ENCODE results near the gene LUZP2. TPM values are rescaled to one million over a fixed set of nuclear protein-coding genes. Genes with fewer than 3 reads are reported as not detected.

Gene LUZP2
- total and polyA plus RNA-seq, 4 experiments from 2014 or later: not detected

GRCh38 chr11:24615451-24616160 is 118.8 kb downstream of the LUZP2 start:
- H3K36me3 ChIP-seq (ENCODE audit: insufficient read depth, low read length): no peaks in the 10 kb centered on the region
- H3K4me1 Mint-ChIP-seq: no peaks in the 10 kb centered on the region
- no peak for DNase-seq
- H3K4me3 Mint-ChIP-seq: no peak overlapping the region
- H3K9me3 ChIP-seq (ENCODE audit: control insufficient read depth in 1 of 2, low read length in 2 of 2): no peaks in the 10 kb centered on the region
- H3K9me3 Mint-ChIP-seq: peaks cover 0 to 18% (median 4%) of the 10 kb centered on the region in 8 donors
- H3K27ac ChIP-seq (ENCODE audit: low read depth, low read length): no peak overlapping the region
- intact Hi-C loops (cut with micrococcal nuclease): no loop called here
- H3K4me3 ChIP-seq (ENCODE audit: low read length in 2 of 2): no peak overlapping the region
- no peak overlapping the region for H3K27ac Mint-ChIP-seq
- no peaks in the 10 kb centered on the region for H3K27me3 ChIP-seq (ENCODE audit: insufficient read depth, low read length)
- H3K36me3 Mint-ChIP-seq: no peaks in the 10 kb centered on the region
- CTCF ChIA-PET (ENCODE audit: partially characterized antibody): no interaction called here
- POLR2A ChIA-PET (ENCODE audit: partially characterized antibody): no interaction called here
- H3K27me3 Mint-ChIP-seq: no peaks in the 10 kb centered on the region
- H3K4me1 ChIP-seq (ENCODE audit: insufficient read depth, low read length): no peaks in the 10 kb centered on the region

GRCh38 chr11:24617856-24618255 is 121.0 kb downstream of the LUZP2 start:
- H3K36me3 ChIP-seq (ENCODE audit: insufficient read depth, low read length): no peaks in the 10 kb centered on the region
- no peaks in the 10 kb centered on the region for H3K4me1 ChIP-seq (ENCODE audit: insufficient read depth, low read length)
- Mint-ChIP-seq H3K27me3 (no peaks in the 10 kb centered on the region), H3K27ac (no peak overlapping the region), H3K9me3 (peaks cover 2 to 20% (median 6%) of the 10 kb centered on the region in 8 donors), H3K4me1 (no peaks in the 10 kb centered on the region), H3K4me3 (no peak overlapping the region), H3K36me3 (no peaks in the 10 kb centered on the region)
- ChIA-PET CTCF (ENCODE audit: partially characterized antibody) (no interaction called here), POLR2A (ENCODE audit: partially characterized antibody) (no interaction called here)
- H3K27ac ChIP-seq (ENCODE audit: low read depth, low read length): no peak overlapping the region
- H3K4me3 ChIP-seq (ENCODE audit: low read length in 2 of 2): no peak overlapping the region
- no peaks in the 10 kb centered on the region for H3K9me3 ChIP-seq (ENCODE audit: control insufficient read depth in 1 of 2, low read length in 2 of 2)
- intact Hi-C loops (cut with micrococcal nuclease): no loop called here
- H3K27me3 ChIP-seq (ENCODE audit: insufficient read depth, low read length): no peaks in the 10 kb centered on the region
- DNase-seq: no peak

GRCh38 chr11:24619900-24620299 is 123.0 kb downstream of the LUZP2 start:
- no peak overlapping the region for H3K27ac Mint-ChIP-seq
- H3K4me1 Mint-ChIP-seq: no peaks in the 10 kb centered on the region
- H3K27ac ChIP-seq (ENCODE audit: low read depth, low read length): no peak overlapping the region
- H3K4me3 Mint-ChIP-seq: no peak overlapping the region
- H3K9me3 Mint-ChIP-seq: peaks cover 0 to 20% (median 4%) of the 10 kb centered on the region in 8 donors
- intact Hi-C loops (cut with micrococcal nuclease): no loop called here
- no peaks in the 10 kb centered on the region for H3K36me3 Mint-ChIP-seq
- H3K27me3 ChIP-seq (ENCODE audit: insufficient read depth, low read length): no peaks in the 10 kb centered on the region
- no peak overlapping the region for H3K4me3 ChIP-seq (ENCODE audit: low read length in 2 of 2)
- H3K9me3 ChIP-seq (ENCODE audit: control insufficient read depth in 1 of 2, low read length in 2 of 2): no peaks in the 10 kb centered on the region
- ChIA-PET POLR2A (ENCODE audit: partially characterized antibody) (no interaction called here), CTCF (ENCODE audit: partially characterized antibody) (no interaction called here)
- DNase-seq: no peak
- H3K36me3 ChIP-seq (ENCODE audit: insufficient read depth, low read length): no peaks in the 10 kb centered on the region
- no peaks in the 10 kb centered on the region for H3K4me1 ChIP-seq (ENCODE audit: insufficient read depth, low read length)
- no peaks in the 10 kb centered on the region for H3K27me3 Mint-ChIP-seq

DNA sequence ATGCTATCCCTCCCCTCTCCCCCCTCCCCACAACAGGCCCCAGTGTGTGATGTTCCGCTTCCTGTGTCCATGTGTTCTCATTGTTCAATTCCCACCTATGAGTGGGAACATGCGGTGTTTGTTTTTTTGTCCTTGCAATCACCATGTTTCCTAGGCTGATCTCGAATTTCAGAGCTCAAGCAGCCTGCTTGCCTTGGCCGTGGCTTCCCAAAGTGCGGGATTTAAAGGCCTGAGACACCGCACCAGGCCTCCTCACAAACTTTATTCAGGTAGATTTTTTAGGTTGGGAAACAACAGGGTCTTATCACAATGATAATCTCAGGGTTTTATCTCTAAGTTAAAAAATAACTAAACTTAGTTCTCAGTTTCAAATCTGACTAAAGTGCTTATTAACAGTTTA is 125.4 kb downstream of the LUZP2 start:
- H3K4me1 Mint-ChIP-seq: no peaks in the 10 kb centered on the region
- H3K4me3 Mint-ChIP-seq: no peak overlapping the region
- no peak for DNase-seq
- H3K4me1 ChIP-seq (ENCODE audit: insufficient read depth, low read length): no peaks in the 10 kb centered on the region
- H3K36me3 ChIP-seq (ENCODE audit: insufficient read depth, low read length): no peaks in the 10 kb centered on the region
- CTCF ChIA-PET (ENCODE audit: partially characterized antibody): no interaction called here
- H3K27me3 ChIP-seq (ENCODE audit: insufficient read depth, low read length): no peaks in the 10 kb centered on the region
- intact Hi-C loops (cut with micrococcal nuclease): no loop called here
- peaks cover 0 to 20% (median 9%) of the 10 kb centered on the region in 8 donors for H3K9me3 Mint-ChIP-seq
- H3K27ac Mint-ChIP-seq: no peak overlapping the region
- H3K27ac ChIP-seq (ENCODE audit: low read depth, low read length): no peak overlapping the region
- H3K9me3 ChIP-seq (ENCODE audit: control insufficient read depth in 1 of 2, low read length in 2 of 2): no peaks in the 10 kb centered on the region
- H3K27me3 Mint-ChIP-seq: no peaks in the 10 kb centered on the region
- no peak overlapping the region for H3K4me3 ChIP-seq (ENCODE audit: low read length in 2 of 2)
- POLR2A ChIA-PET (ENCODE audit: partially characterized antibody): no interaction called here
- H3K36me3 Mint-ChIP-seq: no peaks in the 10 kb centered on the region

GRCh38 chr11:24623121-24623520 is 126.3 kb downstream of the LUZP2 start:
- ChIA-PET CTCF (ENCODE audit: partially characterized antibody) (no interaction called here), POLR2A (ENCODE audit: partially characterized antibody) (no interaction called here)
- no peaks in the 10 kb centered on the region for H3K36me3 Mint-ChIP-seq
- H3K4me1 Mint-ChIP-seq: no peaks in the 10 kb centered on the region
- H3K27me3 Mint-ChIP-seq: no peaks in the 10 kb centered on the region
- Histone ChIP-seq H3K36me3 (ENCODE audit: insufficient read depth, low read length) (no peaks in the 10 kb centered on the region), H3K27ac (ENCODE audit: low read depth, low read length) (no peak overlapping the region), H3K4me3 (ENCODE audit: low read length in 2 of 2) (no peak overlapping the region), H3K9me3 (ENCODE audit: control insufficient read depth in 1 of 2, low read length in 2 of 2) (no peaks in the 10 kb centered on the region), H3K27me3 (ENCODE audit: insufficient read depth, low read length) (no peaks in the 10 kb centered on the region), H3K4me1 (ENCODE audit: insufficient read depth, low read length) (no peaks in the 10 kb centered on the region)
- peaks cover 0 to 21% (median 7%) of the 10 kb centered on the region in 8 donors for H3K9me3 Mint-ChIP-seq
- intact Hi-C loops (cut with micrococcal nuclease): no loop called here
- no peak overlapping the region for H3K4me3 Mint-ChIP-seq
- no peak overlapping the region for H3K27ac Mint-ChIP-seq
- DNase-seq: no peak

DNA sequence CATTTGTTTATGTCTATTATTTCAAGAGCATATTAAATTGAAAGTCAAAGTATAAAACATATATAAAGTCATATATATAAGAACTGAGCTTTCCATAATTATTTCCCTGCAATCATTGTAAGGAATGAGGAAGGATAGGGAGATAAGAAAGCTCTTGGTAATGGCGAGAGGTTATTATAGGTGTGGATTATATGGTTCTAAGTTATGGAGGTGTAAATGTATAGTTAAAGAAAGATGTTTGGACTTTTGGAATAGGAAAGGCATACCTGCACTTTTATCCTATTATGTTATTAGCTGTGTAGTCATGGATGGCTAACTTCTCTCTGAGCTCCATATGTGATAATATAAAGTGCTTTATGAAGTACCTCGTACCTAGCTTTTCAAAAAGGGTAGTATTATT is 127.6 kb downstream of the LUZP2 start:
- no peaks in the 10 kb centered on the region for H3K9me3 ChIP-seq (ENCODE audit: control insufficient read depth in 1 of 2, low read length in 2 of 2)
- no peak overlapping the region for H3K27ac Mint-ChIP-seq
- no peaks in the 10 kb centered on the region for H3K36me3 ChIP-seq (ENCODE audit: insufficient read depth, low read length)
- intact Hi-C loops (cut with micrococcal nuclease): no loop called here
- H3K4me1 Mint-ChIP-seq: no peaks in the 10 kb centered on the region
- H3K27me3 ChIP-seq (ENCODE audit: insufficient read depth, low read length): no peaks in the 10 kb centered on the region
- H3K27me3 Mint-ChIP-seq: no peaks in the 10 kb centered on the region
- H3K36me3 Mint-ChIP-seq: no peaks in the 10 kb centered on the region
- no peak for DNase-seq
- no peaks in the 10 kb centered on the region for H3K4me1 ChIP-seq (ENCODE audit: insufficient read depth, low read length)
- H3K9me3 Mint-ChIP-seq: peaks cover 0 to 22% (median 4%) of the 10 kb centered on the region in 8 donors
- H3K4me3 Mint-ChIP-seq: no peak overlapping the region
- ChIA-PET POLR2A (ENCODE audit: partially characterized antibody) (no interaction called here), CTCF (ENCODE audit: partially characterized antibody) (no interaction called here)
- H3K27ac ChIP-seq (ENCODE audit: low read depth, low read length): no peak overlapping the region
- H3K4me3 ChIP-seq (ENCODE audit: low read length in 2 of 2): no peak overlapping the region

DNA sequence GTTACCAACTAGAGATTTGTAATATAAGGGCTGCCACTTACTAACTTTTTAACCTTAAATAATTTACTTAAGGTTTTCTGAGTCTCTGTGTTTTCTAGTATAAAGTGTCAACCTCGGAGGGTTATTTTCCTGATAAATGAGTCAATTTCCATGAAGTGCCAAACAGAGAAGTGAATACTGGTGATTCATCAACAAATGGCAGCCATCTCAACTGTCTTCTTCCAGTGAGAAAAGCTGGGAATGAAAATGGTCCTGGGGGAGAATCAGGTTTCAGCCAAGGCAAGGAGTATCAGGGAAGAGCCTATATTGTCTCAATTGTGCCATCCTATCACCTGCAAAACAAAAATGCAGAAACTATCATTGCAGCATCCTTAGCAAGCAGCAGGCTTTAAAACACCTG is 129.1 kb downstream of the LUZP2 start:
- no peaks in the 10 kb centered on the region for H3K36me3 Mint-ChIP-seq
- Histone ChIP-seq H3K36me3 (ENCODE audit: insufficient read depth, low read length) (no peaks in the 10 kb centered on the region), H3K27ac (ENCODE audit: low read depth, low read length) (no peak overlapping the region), H3K4me1 (ENCODE audit: insufficient read depth, low read length) (no peaks in the 10 kb centered on the region), H3K9me3 (ENCODE audit: control insufficient read depth in 1 of 2, low read length in 2 of 2) (no peaks in the 10 kb centered on the region), H3K27me3 (ENCODE audit: insufficient read depth, low read length) (no peaks in the 10 kb centered on the region), H3K4me3 (ENCODE audit: low read length in 2 of 2) (no peak overlapping the region)
- no peak overlapping the region for H3K27ac Mint-ChIP-seq
- peaks cover 0 to 20% (median 5%) of the 10 kb centered on the region in 8 donors for H3K9me3 Mint-ChIP-seq
- no peaks in the 10 kb centered on the region for H3K27me3 Mint-ChIP-seq
- POLR2A ChIA-PET (ENCODE audit: partially characterized antibody): no interaction called here
- DNase-seq: no peak
- H3K4me3 Mint-ChIP-seq: no peak overlapping the region
- CTCF ChIA-PET (ENCODE audit: partially characterized antibody): no interaction called here
- H3K4me1 Mint-ChIP-seq: no peaks in the 10 kb centered on the region
- intact Hi-C loops (cut with micrococcal nuclease): no loop called here

Measured in CD4-positive, alpha-beta memory T cell (primary cell).